Measurements from ENCODE around the gene ZNF254.
"Not testable (repeated sequence)": the region's sequence is repeated elsewhere in the genome, so short reads cannot be mapped to it uniquely, and the experiment has no call there.

Gene ZNF254

DNA sequence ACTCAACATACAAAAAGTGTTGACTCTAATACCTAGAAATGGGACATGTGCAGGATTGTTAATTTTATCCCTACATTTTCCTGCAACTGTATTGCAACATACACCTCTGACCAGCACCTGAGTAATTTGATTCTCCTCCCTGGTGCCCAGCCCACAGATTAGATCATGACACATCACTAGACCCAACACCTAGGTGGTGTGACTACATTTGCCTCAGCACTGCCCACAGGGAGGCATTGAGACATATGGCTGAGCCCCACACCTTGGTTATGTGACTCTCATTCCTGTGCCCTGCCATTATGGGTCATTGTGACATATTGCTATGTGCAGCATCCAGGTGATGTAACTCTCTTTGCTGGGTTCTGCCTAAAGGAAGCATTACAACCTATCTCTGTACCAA, 13.2 kb upstream of the ZNF254 start:
- no peak for DNase-seq

DNA sequence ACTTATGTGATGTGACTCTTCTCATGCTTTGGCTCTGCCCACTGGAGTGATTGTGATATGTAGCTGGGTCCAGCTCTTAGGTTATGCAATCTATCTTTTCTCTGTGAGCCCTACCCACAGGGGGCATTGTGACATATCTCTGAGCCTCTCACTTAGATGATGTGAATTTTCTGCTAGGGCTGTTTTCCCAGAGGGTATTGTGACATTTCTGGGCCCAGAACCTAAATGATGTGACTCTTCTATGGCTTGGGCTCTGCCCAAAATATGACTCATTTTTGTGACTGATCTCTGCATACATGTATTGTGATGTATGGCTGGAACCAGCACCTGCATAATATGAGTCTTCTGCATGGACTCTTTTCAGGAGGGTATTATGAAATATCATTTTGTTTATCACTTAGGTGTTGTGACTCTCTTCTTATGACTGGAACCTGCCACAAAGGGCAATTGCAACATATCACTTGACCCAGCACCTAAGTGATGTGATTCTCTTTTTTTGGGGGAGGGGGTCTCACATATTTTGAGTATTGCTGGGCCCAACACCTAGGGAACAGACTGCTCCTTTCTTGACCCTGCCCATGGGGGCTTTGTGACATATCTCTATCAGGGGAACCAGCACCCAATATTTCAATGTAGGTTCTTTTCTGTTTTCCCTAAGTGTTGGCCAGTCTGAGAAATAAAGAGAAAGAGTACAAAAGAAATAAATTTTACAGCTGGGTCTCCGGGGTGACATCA, 12.1 kb upstream of the ZNF254 start:
- no peak for DNase-seq

DNA sequence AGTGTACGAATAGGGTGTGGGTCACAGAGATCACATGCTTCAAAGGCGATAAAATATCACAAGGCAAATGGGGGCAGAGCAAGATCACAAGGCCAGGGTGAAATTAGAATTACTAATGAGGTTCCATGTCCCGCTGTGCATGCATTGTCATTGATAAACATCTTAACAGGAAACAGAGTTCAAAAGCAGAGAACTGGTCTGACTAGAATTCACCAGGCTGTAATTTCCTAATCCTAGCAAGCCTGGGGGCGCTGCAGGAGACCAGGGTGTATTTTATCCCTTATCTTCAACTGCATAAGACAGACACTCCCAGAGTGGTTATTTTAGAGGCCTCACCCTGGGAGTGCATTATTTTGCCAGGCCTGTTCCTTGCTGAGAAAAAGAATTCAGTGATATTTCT, 11.5 kb upstream of the ZNF254 start:
- not testable (repeated sequence) for DNase-seq

DNA sequence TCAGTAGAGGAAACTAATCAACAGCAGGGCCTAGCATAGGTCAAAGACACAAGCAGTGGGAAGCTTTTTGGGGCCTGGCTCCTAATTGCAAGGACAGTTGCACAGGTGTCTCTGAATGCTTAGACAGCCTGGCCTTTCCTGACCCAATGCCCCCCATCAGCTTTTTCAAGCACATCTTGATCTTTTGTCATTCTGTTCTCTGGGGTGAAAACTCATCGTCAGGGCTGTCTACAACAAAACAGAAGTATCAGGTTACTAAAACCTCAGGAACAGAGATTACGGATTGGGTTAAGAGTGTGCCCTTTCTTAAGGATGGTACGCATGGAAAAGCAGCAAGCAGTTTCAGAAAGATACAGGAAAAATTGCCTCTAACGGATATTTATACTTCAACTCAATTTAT, 8.3 kb upstream of the ZNF254 start:
- DNase-seq, result no peak

DNA sequence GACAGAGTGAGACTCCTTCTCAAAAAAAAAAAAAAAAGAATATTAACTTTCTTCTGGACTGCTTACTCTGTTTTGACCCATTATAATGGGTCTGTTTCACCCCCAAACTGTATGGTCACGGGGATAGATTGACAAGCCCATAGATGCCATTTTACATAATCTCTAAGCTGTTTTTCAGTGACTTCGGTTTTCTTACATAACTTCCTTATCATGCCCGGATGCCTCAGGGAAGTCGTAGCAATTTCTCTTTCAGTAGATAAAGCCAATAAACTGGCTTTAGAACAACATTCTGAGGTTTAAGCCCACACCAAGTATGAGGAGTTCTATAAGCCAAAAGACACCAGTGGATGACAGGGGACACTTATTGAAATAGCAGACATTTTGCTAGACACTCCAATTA, 5.9 kb upstream of the ZNF254 start:
- DNase-seq, result no peak

DNA sequence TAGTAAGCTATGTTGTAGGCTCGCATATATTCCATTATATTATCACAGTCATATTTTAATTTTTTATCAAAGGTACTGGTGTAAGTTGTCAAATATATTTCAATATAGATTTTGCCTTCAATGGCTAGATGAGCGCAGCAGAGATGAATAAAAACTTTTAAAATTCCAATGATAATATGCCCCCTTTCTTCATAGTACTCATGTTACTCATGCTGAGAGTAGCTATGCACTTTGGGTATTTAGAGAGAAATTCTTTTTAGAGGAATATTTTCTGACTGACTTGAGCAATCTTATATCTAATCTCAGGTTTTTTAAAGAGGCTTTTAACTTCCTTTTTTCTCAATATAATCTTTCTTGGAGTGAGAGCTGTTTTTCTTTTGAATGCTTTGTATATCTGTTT, 11.4 kb downstream of the ZNF254 start:
- DNase-seq, result no peak

DNA sequence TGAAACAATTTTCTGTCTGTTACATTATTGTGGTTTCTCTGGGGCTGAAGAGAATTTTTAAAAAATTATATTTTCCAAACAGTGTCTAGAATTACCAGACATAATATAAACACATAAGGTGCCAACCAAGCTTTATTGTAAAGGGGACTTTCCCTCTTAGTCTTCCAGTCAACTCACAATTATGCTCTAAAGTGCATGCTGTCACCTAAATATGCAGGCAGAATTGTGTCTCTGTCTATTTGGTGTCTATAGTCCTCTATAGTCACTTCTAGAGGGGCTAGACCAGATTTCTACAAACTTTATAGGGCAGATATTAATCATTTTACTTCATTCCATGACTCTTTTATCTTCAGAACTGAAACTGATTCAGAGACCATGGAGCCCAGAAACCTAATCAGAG, 12.8 kb downstream of the ZNF254 start:
- DNase-seq, result no peak

DNA sequence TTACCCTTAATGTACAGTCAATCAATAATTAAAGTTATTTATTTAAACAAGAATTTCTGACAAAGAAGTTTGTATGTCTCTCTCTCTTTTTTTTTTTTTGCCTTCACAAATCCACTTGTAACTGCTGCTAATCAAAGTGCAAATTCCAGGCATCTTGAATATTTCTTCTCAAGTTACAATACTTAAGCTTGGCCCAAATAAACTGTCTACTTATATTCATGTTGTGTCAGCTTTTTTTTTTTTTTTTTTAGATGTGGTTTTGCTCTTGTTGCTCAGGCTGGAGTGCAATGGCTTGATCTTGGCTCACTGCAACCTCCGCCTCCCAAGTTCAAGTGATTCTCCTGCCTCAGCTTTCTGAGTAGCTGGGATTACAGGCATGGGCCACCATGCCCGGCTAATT, 13.6 kb downstream of the ZNF254 start:
- not testable (repeated sequence) for DNase-seq

DNA sequence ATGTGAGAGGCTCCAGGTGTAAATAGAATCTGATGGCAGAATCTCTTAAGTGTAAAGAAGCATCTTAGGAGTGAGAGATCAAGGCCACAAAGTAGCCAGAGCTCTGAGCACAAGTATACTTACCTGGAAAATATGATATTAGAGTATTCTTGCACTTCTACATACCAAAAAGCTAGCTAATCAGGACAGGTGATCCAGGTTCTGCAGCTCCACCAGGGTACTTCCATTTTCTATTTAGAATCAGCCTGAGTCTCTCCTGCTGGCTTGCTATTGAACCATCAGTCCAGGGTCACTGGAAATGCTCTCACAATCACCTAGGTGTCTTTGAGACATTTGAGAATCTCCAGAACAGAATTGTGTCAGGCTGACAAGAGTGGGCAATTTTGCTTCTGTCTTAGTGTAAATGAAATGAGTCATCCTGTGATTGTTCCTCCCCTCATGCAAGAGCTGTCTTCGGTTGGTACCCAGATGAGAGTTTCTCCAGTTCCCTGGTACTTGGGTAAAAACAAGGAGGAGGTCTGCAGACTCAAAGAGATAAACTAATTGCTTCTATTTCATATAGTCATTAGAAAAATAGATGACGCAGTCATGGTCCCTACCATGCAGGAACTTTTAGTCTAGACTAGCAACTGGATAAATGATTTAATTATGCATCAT, 14.6 kb downstream of the ZNF254 start:
- no peak for DNase-seq

DNA sequence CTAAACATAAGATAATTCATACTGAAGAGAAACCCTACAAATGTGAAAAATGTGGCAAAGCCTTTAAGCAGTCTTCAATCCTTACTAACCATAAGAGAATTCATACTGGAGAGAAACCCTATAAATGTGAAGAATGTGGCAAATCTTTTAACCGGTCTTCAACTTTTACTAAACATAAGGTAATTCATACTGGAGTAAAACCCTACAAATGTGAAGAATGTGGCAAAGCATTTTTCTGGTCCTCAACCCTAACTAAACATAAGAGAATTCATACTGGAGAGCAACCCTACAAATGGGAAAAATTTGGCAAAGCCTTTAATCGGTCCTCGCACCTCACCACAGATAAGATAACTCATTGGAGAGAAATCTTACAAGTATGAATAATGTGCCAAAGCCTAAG, 40.6 kb downstream of the ZNF254 start:
- no peak for DNase-seq

DNA sequence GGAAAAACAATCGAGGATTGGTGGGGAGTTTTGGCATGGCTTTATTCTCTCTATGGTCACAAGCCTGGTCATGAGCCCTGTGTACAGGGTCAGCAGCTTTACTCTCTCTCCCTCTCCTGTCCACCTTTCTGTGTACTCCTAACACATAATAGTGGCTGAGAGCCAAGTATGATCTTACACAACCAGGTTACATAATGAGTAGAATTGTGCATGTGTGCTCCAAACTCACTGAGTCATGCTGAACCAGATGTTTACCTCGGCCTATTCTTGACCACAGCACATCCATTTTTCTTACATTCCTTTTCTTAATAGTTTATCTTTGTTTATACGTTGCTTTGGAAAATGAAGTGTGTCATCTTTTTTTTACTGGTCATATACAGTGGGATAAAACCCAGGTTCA, 53.1 kb downstream of the ZNF254 start:
- no peak for DNase-seq

DNA sequence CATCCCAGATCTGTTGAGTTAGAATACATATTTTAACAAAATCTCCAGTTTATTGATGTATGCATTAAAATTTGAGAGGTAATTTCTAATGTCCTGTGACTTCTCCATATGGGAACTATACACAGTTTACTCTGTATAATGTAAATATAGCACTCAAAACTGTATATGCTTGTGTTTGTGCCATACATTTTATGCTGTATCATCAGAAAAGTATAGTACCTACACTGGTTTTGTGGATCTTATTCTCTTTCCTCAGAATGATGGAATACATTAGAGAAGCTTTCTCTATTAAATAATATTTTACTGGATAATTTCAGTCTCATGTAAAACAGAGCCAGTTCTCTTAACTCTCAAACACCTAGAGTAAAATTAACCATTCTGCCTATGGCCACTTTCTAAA, 53.6 kb downstream of the ZNF254 start:
- no peak for DNase-seq

DNA sequence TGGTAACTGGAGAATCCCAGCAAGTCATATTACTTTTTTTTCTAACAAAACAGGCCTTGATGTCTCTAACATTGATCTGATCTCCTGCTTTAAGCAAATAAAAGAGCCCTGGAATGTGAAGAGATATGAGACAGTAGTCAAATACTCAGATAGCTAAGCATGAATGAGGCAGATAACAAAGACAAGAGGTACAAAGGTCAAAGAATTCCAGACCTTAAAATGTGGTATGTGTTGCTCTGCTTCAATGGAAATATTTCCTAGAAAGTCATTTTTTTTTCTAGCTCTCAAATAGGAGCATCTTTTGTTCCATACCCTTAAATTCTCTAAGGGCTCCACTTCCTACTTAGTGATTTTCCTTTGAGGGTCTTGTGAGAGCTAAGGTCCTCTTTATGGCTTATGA, 54.6 kb downstream of the ZNF254 start:
- DNase-seq, result no peak

DNA sequence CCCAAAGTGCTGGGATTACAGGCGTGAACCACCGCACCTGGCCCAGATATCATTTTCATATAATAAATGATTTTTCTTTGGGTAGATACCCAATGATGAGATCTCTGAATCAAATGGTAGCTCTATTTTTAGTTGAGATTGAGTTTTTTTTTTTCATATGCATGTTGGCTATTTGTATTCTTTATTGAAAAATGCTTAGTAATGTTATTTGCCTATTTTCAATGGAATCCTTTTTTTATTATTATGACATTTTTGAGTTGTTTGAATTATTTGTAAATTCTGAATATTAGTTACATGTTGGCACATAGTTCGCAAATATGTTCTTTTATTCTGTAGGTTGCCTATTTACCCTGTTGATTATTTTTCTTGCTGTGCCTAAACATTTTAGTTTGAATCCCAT, 55.8 kb downstream of the ZNF254 start:
- DNase-seq, result no peak

DNA sequence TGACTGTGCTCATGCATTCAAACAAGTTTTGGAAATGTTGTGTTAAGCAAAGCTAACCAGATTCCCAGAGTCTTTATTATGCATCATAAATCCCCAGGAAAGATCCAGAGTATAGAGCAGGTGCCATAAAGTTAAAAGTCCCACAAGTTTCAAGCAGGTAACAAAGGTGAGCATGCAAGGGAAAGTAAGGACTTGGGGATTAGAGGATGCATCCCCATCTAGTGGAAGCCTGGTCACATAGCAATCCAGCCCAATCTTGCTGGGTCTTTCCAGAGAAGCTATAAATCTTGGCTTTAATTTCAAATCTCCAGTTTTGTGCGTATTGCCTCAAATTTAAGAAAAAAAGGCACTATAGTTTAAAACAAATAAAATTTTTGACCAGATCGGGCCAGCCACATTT, 72.7 kb downstream of the ZNF254 start:
- no peak for DNase-seq

DNA sequence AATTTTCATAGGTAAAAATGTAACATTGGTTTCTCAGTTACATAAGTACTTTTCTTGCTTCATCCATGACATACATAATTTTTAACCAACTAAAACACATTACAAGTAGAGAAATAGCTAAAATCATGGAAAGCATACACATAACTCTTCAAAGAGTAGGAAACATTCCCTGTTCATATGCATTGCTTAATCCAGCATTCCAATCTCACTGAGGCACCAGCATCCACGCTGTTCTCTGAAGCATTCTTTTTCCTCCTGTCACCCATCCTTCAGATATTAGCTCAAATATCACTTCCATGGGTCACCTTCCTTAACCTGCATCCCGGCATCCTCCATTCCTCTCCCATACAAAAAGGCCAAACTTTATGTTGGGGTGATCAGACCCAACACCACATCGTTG, 79.1 kb downstream of the ZNF254 start:
- no peak for DNase-seq

DNA sequence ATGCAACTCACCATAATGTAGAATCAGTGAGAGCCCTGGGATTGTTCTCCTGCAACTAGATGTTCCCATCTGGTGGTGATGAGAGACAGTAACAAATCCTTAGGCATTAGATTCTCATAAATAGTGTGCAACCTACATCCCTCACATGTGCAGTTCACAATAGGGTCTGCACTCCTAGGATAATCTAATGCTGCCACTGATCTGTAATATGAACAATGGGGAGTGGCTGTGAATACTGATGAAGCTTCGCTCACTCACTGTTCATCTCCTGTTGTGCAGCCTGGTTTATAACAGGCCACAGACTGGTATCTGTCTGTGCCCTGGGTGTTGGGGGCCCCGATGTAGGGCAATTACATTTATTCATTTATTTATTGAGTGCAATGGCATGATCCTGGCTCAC, 86.9 kb downstream of the ZNF254 start:
- DNase-seq, result no peak

DNA sequence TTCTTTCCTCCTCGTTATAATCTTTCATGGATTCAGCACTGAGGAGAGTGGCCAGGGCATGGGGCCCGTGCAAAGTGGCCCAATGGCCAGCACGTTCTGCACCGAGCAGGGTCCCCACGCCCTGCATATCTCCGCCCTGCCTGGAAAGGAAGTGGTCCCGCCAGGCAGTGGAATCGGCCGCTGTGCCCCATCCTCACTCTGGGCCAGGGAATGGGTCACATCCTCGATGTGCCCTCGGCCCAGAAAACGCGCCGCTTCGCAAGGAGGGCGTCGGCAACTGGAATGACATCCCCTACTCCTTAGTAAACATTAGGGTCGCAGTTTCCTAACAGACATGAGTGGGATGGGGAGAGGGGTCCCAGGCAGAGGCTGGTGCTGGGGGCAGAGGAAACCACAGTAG, 90.7 kb downstream of the ZNF254 start:
- no peak for DNase-seq

DNA sequence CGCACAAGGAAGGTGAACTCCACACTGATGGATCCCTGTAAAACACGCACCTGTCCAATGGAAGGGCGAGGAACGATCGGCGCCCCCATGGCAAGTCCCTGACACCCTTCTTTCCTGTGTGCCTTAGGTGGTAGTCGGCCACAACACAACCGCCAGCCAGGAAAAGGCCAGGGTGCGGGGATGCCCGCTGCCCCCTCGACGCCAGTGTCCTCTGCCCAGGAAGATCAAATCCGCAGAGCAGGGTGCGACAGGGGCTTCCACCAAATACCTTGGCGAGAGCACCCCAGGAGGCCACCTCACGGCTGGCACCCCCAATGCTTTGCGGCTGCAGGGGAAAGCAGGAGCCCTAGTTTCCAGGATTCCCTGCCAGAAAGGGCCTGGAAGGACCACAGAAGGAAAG, 91.2 kb downstream of the ZNF254 start:
- no peak for DNase-seq

All from stimulated activated CD4-positive, alpha-beta T cell treated with anti-CD3 and anti-CD28 coated beads, Interleukin-15, amount 100 ng/mL, for 24 hours (primary cell).